Esophagus muscularis mucosa (tissue), 4 donors: Measurements from ENCODE around the gene TANC1. TPM values are rescaled to one million over a fixed set of nuclear protein-coding genes. Genes with fewer than 3 reads are reported as not detected.

Experiments used
- DNase-seq: peaks from one replicate; pipeline ENCODE4 v3.0.0-alpha.2; 2017; ENCODE audit errors: extremely low spot score
- H3K27ac ChIP-seq, 4 donors: fragments of 200-600 bp; sonication (generic); replicated peaks in 1 of 4; 1 replicate in 3 of 4; 2 replicates in 1 of 4; pipeline ENCODE4 v1.5.1; 2016 to 2019; ENCODE audit warnings: mild to moderate bottlenecking in 1 of 4
- H3K27me3 ChIP-seq, 4 donors: fragments of 200-600 bp; sonication (generic); one replicate each; pipeline versions ENCODE4 v1.5.1 to v1.6.0; 2016 to 2019
- H3K36me3 ChIP-seq, 4 donors: fragments of 200-600 bp; sonication (generic); one replicate each; pipeline ENCODE4 v1.5.1; 2016 to 2019
- H3K4me1 ChIP-seq, 4 donors: fragments of 200-600 bp; sonication (generic); one replicate each; pipeline ENCODE4 v1.5.1; 2016 to 2019
- H3K4me3 ChIP-seq, 4 donors: fragments of 200-600 bp; sonication (generic); 1 replicate in 2 of 4; 2 replicates in 2 of 4; pipeline ENCODE4 v1.5.1; 2016 to 2019; ENCODE audit warnings: mild to moderate bottlenecking in 4 of 4, moderate library complexity in 1 of 4
- H3K9me3 ChIP-seq, 4 donors: fragments of 200-600 bp; sonication (generic); 1 replicate in 3 of 4; 2 replicates in 1 of 4; pipeline ENCODE4 v1.5.1; 2016 to 2019
- CTCF ChIP-seq, 3 experiments: fragments of 200-600 bp in 2 of 3; fragments of 450-650 bp in 1 of 3; sonication (generic) in 2 of 3; IDR thresholded peaks; one replicate each; pipeline ENCODE4 v1.5.1; 2017 to 2019; ENCODE audit warnings: antibody characterized with exemption in 3 of 3, mild to moderate bottlenecking in 2 of 3, moderate library complexity in 1 of 3
- EP300 ChIP-seq: sonication (generic); formaldehyde crosslinking; IDR thresholded peaks from one replicate; pipeline ENCODE4 v1.6.1; 2017; ENCODE audit warnings: antibody characterized with exemption
- POLR2A ChIP-seq: fragments of 450-650 bp; IDR thresholded peaks from one replicate; pipeline ENCODE4 v1.6.1; 2017; ENCODE audit warnings: antibody characterized with exemption, moderate library complexity, mild to moderate bottlenecking, low read depth
- POLR2AphosphoS5 ChIP-seq, 2 donors: sonication (generic); formaldehyde crosslinking; IDR thresholded peaks; one replicate each; pipeline ENCODE4 v1.6.1; 2017; ENCODE audit warnings: antibody characterized with exemption in 2 of 2
- WGBS: methylation state at CpG from one replicate; pipeline ENCODE4 v1.1.5; 2018; 5-methylcytosine and 5-hydroxymethylcytosine counted together
- intact Hi-C: fragments of 100-400 bp; cut with DNase I; formaldehyde crosslinking; loops from one replicate; pipeline ENCODE4 v1.15.1; 2023
- total RNA-seq, 4 donors: library from RNA; depleted of rRNA; stranded (reverse); fragments of >200 nt; gene quantifications; one replicate each; pipeline versions ENCODE4 v1.1.0 to v1.2.1, GENCODE V29; 2016

Gene TANC1
- total RNA-seq, 4 donors from 2014 or later: 34.3 to 54.0 (median 52.9) TPM

GRCh38 chr2:159211447-159212396, 243.3 kb downstream of the TANC1 start:
- H3K4me3 ChIP-seq: no peak overlapping the region
- no peak overlapping the region for H3K27ac ChIP-seq
- H3K4me1 ChIP-seq: peaks cover 0 to 5% (median 0%) of the 10 kb centered on the region in 4 donors
- TF ChIP-seq POLR2A (no peak), POLR2AphosphoS5 (IDR thresholded peaks at IDR 0.05) (no peak), EP300 (no peak), CTCF (IDR thresholded peaks at IDR 0.05) (no peak)
- H3K36me3 ChIP-seq: peaks cover 8 to 49% (median 27%) of the 10 kb centered on the region in 4 donors
- no peak for DNase-seq
- WGBS: 81% methylated on average over 14 of the region's 14 CpGs
- intact Hi-C loops: no loop called here
- no peaks in the 10 kb centered on the region for H3K9me3 ChIP-seq
- no peaks in the 10 kb centered on the region for H3K27me3 ChIP-seq

GRCh38 chr2:159213296-159213695, 244.9 kb downstream of the TANC1 start:
- intact Hi-C loops: no loop called here
- TF ChIP-seq EP300 (no peak), POLR2A (no peak), CTCF (IDR thresholded peaks at IDR 0.05) (no peak), POLR2AphosphoS5 (IDR thresholded peaks at IDR 0.05) (no peak)
- no peak overlapping the region for H3K4me3 ChIP-seq
- H3K27ac ChIP-seq: no peak overlapping the region
- peaks cover 0 to 3% (median 0%) of the 10 kb centered on the region in 4 donors for H3K4me1 ChIP-seq
- H3K9me3 ChIP-seq: no peaks in the 10 kb centered on the region
- H3K27me3 ChIP-seq: no peaks in the 10 kb centered on the region
- 94% methylated on average over 5 of the region's 5 CpGs for WGBS
- H3K36me3 ChIP-seq: peaks cover 8 to 63% (median 42%) of the 10 kb centered on the region in 4 donors
- DNase-seq: no peak

- Histone ChIP-seq H3K4me3 (no peak overlapping the region), H3K36me3 (peaks cover 14 to 67% (median 50%) of the 10 kb centered on the region in 4 donors), H3K27me3 (no peaks in the 10 kb centered on the region), H3K4me1 (peaks cover 0 to 3% (median 0%) of the 10 kb centered on the region in 4 donors), H3K9me3 (no peaks in the 10 kb centered on the region), H3K27ac (no peak overlapping the region)
- no peak for DNase-seq
- TF ChIP-seq POLR2AphosphoS5 (IDR thresholded peaks at IDR 0.05): no peak
- no peak for TF ChIP-seq CTCF (IDR thresholded peaks at IDR 0.05)
- TF ChIP-seq POLR2A: no peak
- TF ChIP-seq EP300: no peak
- intact Hi-C loops: no loop called here
- WGBS: 91% methylated on average over 3 of the region's 3 CpGs
Measured at GRCh38 chr2:159214325-159214865, 246.0 kb downstream of the TANC1 start.

- Histone ChIP-seq H3K4me1 (peaks cover 0 to 3% (median 0%) of the 10 kb centered on the region in 4 donors), H3K9me3 (no peaks in the 10 kb centered on the region), H3K27me3 (no peaks in the 10 kb centered on the region), H3K36me3 (peaks cover 19 to 75% (median 57%) of the 10 kb centered on the region in 4 donors), H3K4me3 (no peak overlapping the region), H3K27ac (no peak overlapping the region)
- WGBS: 91% methylated on average over 6 of the region's 7 CpGs
- intact Hi-C loops: no loop called here
- no peak for TF ChIP-seq POLR2AphosphoS5 (IDR thresholded peaks at IDR 0.05)
- TF ChIP-seq EP300: no peak
- DNase-seq: no peak
Measured at GRCh38 chr2:159215116-159215515, 246.7 kb downstream of the TANC1 start.

GRCh38 chr2:159217676-159218075, 249.2 kb downstream of the TANC1 start:
- intact Hi-C loops: no loop called here
- 74% methylated on average over 5 of the region's 5 CpGs for whole genome bisulfite sequencing
- Histone ChIP-seq H3K9me3 (no peaks in the 10 kb centered on the region), H3K36me3 (peaks cover 19 to 94% (median 78%) of the 10 kb centered on the region in 4 donors), H3K27ac (no peak overlapping the region), H3K27me3 (no peaks in the 10 kb centered on the region), H3K4me1 (no peaks in the 10 kb centered on the region), H3K4me3 (no peak overlapping the region)
- DNase-seq: no peak
- TF ChIP-seq POLR2AphosphoS5 (IDR thresholded peaks at IDR 0.05): no peak
